ENCODE data around the gene AQP10. TPM values are rescaled to one million over a fixed set of nuclear protein-coding genes. Genes with fewer than 3 reads are reported as not detected.

AQP10 gene
- total RNA-seq = under 0.01 TPM in 1 of 2 replicates, not detected in the other

GRCh38 chr1:154320882-154321608, at the start of gene AQP10:
AQP10 (plus strand) TSS chr1:154321093; CDS start chr1:154321156, 63 bp downstream.

GRCh38 chr1:154272217-154272998, 48.5 kb upstream of the AQP10 start, which contains the start of gene HAX1:
HAX1 (plus strand) TSS chr1:154272629; CDS start chr1:154272724, 95 bp downstream.

GRCh38 chr1:154324669-154325582, 4.0 kb downstream of the AQP10 start, which contains the start of gene ATP8B2:
ATP8B2 (plus strand) TSS chr1:154325525; CDS start chr1:154328142, 2,617 bp downstream.

Other genes starting within 250 kb of the AQP10 start
- gene NUP210L, start 166.0 kb upstream of the AQP10 start, total RNA-seq = not detected in 2 replicates
- 240 and 554 TPM in 2 replicates for gene TPM3, start 129.0 kb upstream of the AQP10 start, total RNA-seq
- not detected in 2 replicates for gene CFAP141, start 114.8 kb upstream of the AQP10 start, total RNA-seq
- gene UBAP2L, start 100.1 kb upstream of the AQP10 start, total RNA-seq = 58.4 and 63.2 TPM in 2 replicates
- gene HAX1, start 48.5 kb upstream of the AQP10 start, total RNA-seq = 58.5 and 156 TPM in 2 replicates
- 62.4 and 64.0 TPM in 2 replicates for gene ATP8B2, start 4.4 kb downstream of the AQP10 start, total RNA-seq
- 1.3 and 12.2 TPM in 2 replicates for gene IL6R, start 84.2 kb downstream of the AQP10 start, total RNA-seq
- gene TDRD10, start 181.1 kb downstream of the AQP10 start, total RNA-seq = not detected in 2 replicates
- 0.24 and 0.26 TPM in 2 replicates for gene SHE, start 181.3 kb downstream of the AQP10 start, total RNA-seq
- 18.0 and 22.7 TPM in 2 replicates for gene UBE2Q1, start 237.6 kb downstream of the AQP10 start, total RNA-seq
- 0.13 and 0.64 TPM in 2 replicates for gene CHRNB2, start 246.7 kb downstream of the AQP10 start, total RNA-seq

Measured in epithelial cell of alveolus of lung (primary cell).